ENCODE data around the gene DHDDS.
A peak's percentile ranks its signal among the peaks of the same experiment; 100 is the strongest.
"Not testable (repeated sequence)": the region's sequence is repeated elsewhere in the genome, so short reads cannot be mapped to it uniquely, and the experiment has no call there.

Gene DHDDS
- total RNA-seq = 18.5 to 28.1 (median 21.0) reads per million in 3 donors

- no peaks in the 10 kb centered on the region for H3K27me3 ChIP-seq (replicated peaks; ENCODE audit: control insufficient read depth, insufficient read depth, low read length, poor library complexity, severe bottlenecking)
- peak; percentile 95 to 97 (median 96) for DNase-seq
These were observed at the start of gene DHDDS for GRCh38 chr1:26431979-26432695. Gene DHDDS, plus strand, starts transcription at chr1:26432321. Its CDS starts 625 bp downstream, at chr1:26432946.

GRCh38 chr1:26384076-26384475 lies 48.0 kb upstream of the DHDDS start:
- Histone ChIP-seq H3K27ac (ENCODE audit: insufficient read depth, low read length, poor library complexity, severe bottlenecking) (no peak overlapping the region), H3K36me3 (ENCODE audit: control insufficient read depth, insufficient read depth, low read length) (no peaks in the 10 kb centered on the region), H3K9me3 (ENCODE audit: control insufficient read depth, low read length) (no peaks in the 10 kb centered on the region), H3K27me3 (replicated peaks; ENCODE audit: control insufficient read depth, insufficient read depth, low read length, poor library complexity, severe bottlenecking) (no peaks in the 10 kb centered on the region), H3K4me3 (ENCODE audit: insufficient read depth, low read depth, low read length, poor library complexity, severe bottlenecking) (no peak overlapping the region), H3K4me1 (ENCODE audit: control insufficient read depth, insufficient read depth, low read length, poor library complexity, severe bottlenecking) (peaks cover 19% of the 10 kb centered on the region)
- no peak for DNase-seq

More at GRCh38 chr1:26431979-26432695, at the start of gene DHDDS:
- Histone ChIP-seq H3K36me3 (ENCODE audit: control insufficient read depth, insufficient read depth, low read length) (peaks cover 19% of the 10 kb centered on the region), H3K9me3 (ENCODE audit: control insufficient read depth, low read length) (no peaks in the 10 kb centered on the region), H3K4me1 (ENCODE audit: control insufficient read depth, insufficient read depth, low read length, poor library complexity, severe bottlenecking) (peaks cover 19% of the 10 kb centered on the region), H3K4me3 (ENCODE audit: insufficient read depth, low read depth, low read length, poor library complexity, severe bottlenecking) (peak within 1 kb of the TSS; percentile 56), H3K27ac (ENCODE audit: insufficient read depth, low read length, poor library complexity, severe bottlenecking) (peak within 1 kb of the TSS; percentile 61)

GRCh38 chr1:26385063-26385462 lies 47.1 kb upstream of the DHDDS start:
- H3K4me3 ChIP-seq (ENCODE audit: insufficient read depth, low read depth, low read length, poor library complexity, severe bottlenecking); DNase-seq; H3K36me3 ChIP-seq (ENCODE audit: control insufficient read depth, insufficient read depth, low read length); H3K9me3 ChIP-seq (ENCODE audit: control insufficient read depth, low read length); H3K27ac ChIP-seq (ENCODE audit: insufficient read depth, low read length, poor library complexity, severe bottlenecking); H3K27me3 ChIP-seq (replicated peaks; ENCODE audit: control insufficient read depth, insufficient read depth, low read length, poor library complexity, severe bottlenecking): not testable (repeated sequence)
- H3K4me1 ChIP-seq (ENCODE audit: control insufficient read depth, insufficient read depth, low read length, poor library complexity, severe bottlenecking) = peaks cover 15% of the 10 kb centered on the region

- Histone ChIP-seq H3K27me3 (replicated peaks; ENCODE audit: control insufficient read depth, insufficient read depth, low read length, poor library complexity, severe bottlenecking) (no peaks in the 10 kb centered on the region), H3K4me3 (ENCODE audit: insufficient read depth, low read depth, low read length, poor library complexity, severe bottlenecking) (no peak overlapping the region), H3K9me3 (ENCODE audit: control insufficient read depth, low read length) (no peaks in the 10 kb centered on the region), H3K4me1 (ENCODE audit: control insufficient read depth, insufficient read depth, low read length, poor library complexity, severe bottlenecking) (peaks cover 15% of the 10 kb centered on the region), H3K27ac (ENCODE audit: insufficient read depth, low read length, poor library complexity, severe bottlenecking) (no peak overlapping the region), H3K36me3 (ENCODE audit: control insufficient read depth, insufficient read depth, low read length) (no peaks in the 10 kb centered on the region)
- no peak for DNase-seq
These were observed 44.7 kb upstream of the DHDDS start for GRCh38 chr1:26387447-26387846.

GRCh38 chr1:26388791-26389445 lies 43.2 kb upstream of the DHDDS start:
- H3K36me3 ChIP-seq (ENCODE audit: control insufficient read depth, insufficient read depth, low read length) = no peaks in the 10 kb centered on the region
- peaks cover 15% of the 10 kb centered on the region for H3K4me1 ChIP-seq (ENCODE audit: control insufficient read depth, insufficient read depth, low read length, poor library complexity, severe bottlenecking)
- H3K9me3 ChIP-seq (ENCODE audit: control insufficient read depth, low read length) = no peaks in the 10 kb centered on the region
- DNase-seq = no peak
- no peaks in the 10 kb centered on the region for H3K27me3 ChIP-seq (replicated peaks; ENCODE audit: control insufficient read depth, insufficient read depth, low read length, poor library complexity, severe bottlenecking)
- H3K27ac ChIP-seq (ENCODE audit: insufficient read depth, low read length, poor library complexity, severe bottlenecking) = no peak overlapping the region
- no peak overlapping the region for H3K4me3 ChIP-seq (ENCODE audit: insufficient read depth, low read depth, low read length, poor library complexity, severe bottlenecking)

GRCh38 chr1:26389604-26390247 lies 42.4 kb upstream of the DHDDS start:
- no peaks in the 10 kb centered on the region for H3K27me3 ChIP-seq (replicated peaks; ENCODE audit: control insufficient read depth, insufficient read depth, low read length, poor library complexity, severe bottlenecking)
- no peaks in the 10 kb centered on the region for H3K36me3 ChIP-seq (ENCODE audit: control insufficient read depth, insufficient read depth, low read length)
- peaks cover 12% of the 10 kb centered on the region for H3K4me1 ChIP-seq (ENCODE audit: control insufficient read depth, insufficient read depth, low read length, poor library complexity, severe bottlenecking)
- no peaks in the 10 kb centered on the region for H3K9me3 ChIP-seq (ENCODE audit: control insufficient read depth, low read length)
- H3K4me3 ChIP-seq (ENCODE audit: insufficient read depth, low read depth, low read length, poor library complexity, severe bottlenecking) = no peak overlapping the region
- no peak overlapping the region for H3K27ac ChIP-seq (ENCODE audit: insufficient read depth, low read length, poor library complexity, severe bottlenecking)
- no peak for DNase-seq

GRCh38 chr1:26391450-26391849 lies 40.7 kb upstream of the DHDDS start:
- Histone ChIP-seq H3K9me3 (ENCODE audit: control insufficient read depth, low read length) (no peaks in the 10 kb centered on the region), H3K27me3 (replicated peaks; ENCODE audit: control insufficient read depth, insufficient read depth, low read length, poor library complexity, severe bottlenecking) (no peaks in the 10 kb centered on the region), H3K4me1 (ENCODE audit: control insufficient read depth, insufficient read depth, low read length, poor library complexity, severe bottlenecking) (no peaks in the 10 kb centered on the region), H3K4me3 (ENCODE audit: insufficient read depth, low read depth, low read length, poor library complexity, severe bottlenecking) (no peak overlapping the region), H3K36me3 (ENCODE audit: control insufficient read depth, insufficient read depth, low read length) (no peaks in the 10 kb centered on the region), H3K27ac (ENCODE audit: insufficient read depth, low read length, poor library complexity, severe bottlenecking) (no peak overlapping the region)
- peak; percentile 8 to 41 (median 22) for DNase-seq

- Histone ChIP-seq H3K4me3 (ENCODE audit: insufficient read depth, low read depth, low read length, poor library complexity, severe bottlenecking) (no peak overlapping the region), H3K36me3 (ENCODE audit: control insufficient read depth, insufficient read depth, low read length) (no peaks in the 10 kb centered on the region), H3K9me3 (ENCODE audit: control insufficient read depth, low read length) (no peaks in the 10 kb centered on the region), H3K4me1 (ENCODE audit: control insufficient read depth, insufficient read depth, low read length, poor library complexity, severe bottlenecking) (no peaks in the 10 kb centered on the region), H3K27ac (ENCODE audit: insufficient read depth, low read length, poor library complexity, severe bottlenecking) (no peak overlapping the region), H3K27me3 (replicated peaks; ENCODE audit: control insufficient read depth, insufficient read depth, low read length, poor library complexity, severe bottlenecking) (no peaks in the 10 kb centered on the region)
- DNase-seq = no peak
These were observed 36.4 kb upstream of the DHDDS start for GRCh38 chr1:26395754-26396153.

- Histone ChIP-seq H3K4me3 (ENCODE audit: insufficient read depth, low read depth, low read length, poor library complexity, severe bottlenecking) (no peak overlapping the region), H3K36me3 (ENCODE audit: control insufficient read depth, insufficient read depth, low read length) (no peaks in the 10 kb centered on the region), H3K27ac (ENCODE audit: insufficient read depth, low read length, poor library complexity, severe bottlenecking) (no peak overlapping the region), H3K4me1 (ENCODE audit: control insufficient read depth, insufficient read depth, low read length, poor library complexity, severe bottlenecking) (no peaks in the 10 kb centered on the region), H3K27me3 (replicated peaks; ENCODE audit: control insufficient read depth, insufficient read depth, low read length, poor library complexity, severe bottlenecking) (no peaks in the 10 kb centered on the region), H3K9me3 (ENCODE audit: control insufficient read depth, low read length) (no peaks in the 10 kb centered on the region)
- DNase-seq = no peak
These were observed 33.1 kb upstream of the DHDDS start for GRCh38 chr1:26399034-26399433.

GRCh38 chr1:26401891-26402290 lies 30.2 kb upstream of the DHDDS start:
- H3K4me1 ChIP-seq (ENCODE audit: control insufficient read depth, insufficient read depth, low read length, poor library complexity, severe bottlenecking) = no peaks in the 10 kb centered on the region
- H3K4me3 ChIP-seq (ENCODE audit: insufficient read depth, low read depth, low read length, poor library complexity, severe bottlenecking) = no peak overlapping the region
- no peaks in the 10 kb centered on the region for H3K9me3 ChIP-seq (ENCODE audit: control insufficient read depth, low read length)
- no peak overlapping the region for H3K27ac ChIP-seq (ENCODE audit: insufficient read depth, low read length, poor library complexity, severe bottlenecking)
- H3K36me3 ChIP-seq (ENCODE audit: control insufficient read depth, insufficient read depth, low read length) = no peaks in the 10 kb centered on the region
- H3K27me3 ChIP-seq (replicated peaks; ENCODE audit: control insufficient read depth, insufficient read depth, low read length, poor library complexity, severe bottlenecking) = no peaks in the 10 kb centered on the region
- no peak for DNase-seq
